MM.1S (cell line): Measurements from ENCODE around the gene ZNF304.
A peak's percentile ranks its signal among the peaks of the same experiment; 100 is the strongest.

Experiments
- DNase-seq: peaks from one replicate; pipeline ENCODE4 v3.0.0-alpha.2; 2015
- H2AFZ ChIP-seq: fragments of 300-600 bp; sonication (generic); 2 replicates; pipeline ENCODE4 v1.6.0; 2016; ENCODE audit warnings: antibody characterized with exemption, low read length
- H3F3A ChIP-seq: fragments of 300-600 bp; sonication (generic); 2 replicates; pipeline ENCODE4 v1.6.1; 2016; ENCODE audit warnings: mild to moderate bottlenecking, antibody characterized with exemption, low read length, moderate library complexity, mixed read lengths; ENCODE audit not compliant: insufficient read depth
- H3K27ac ChIP-seq: fragments of 300-600 bp; sonication (generic); 2 replicates; pipeline ENCODE4 v1.5.1; 2016; ENCODE audit warnings: mild to moderate bottlenecking, low read length
- H3K27me3 ChIP-seq: fragments of 300-600 bp; sonication (generic); replicated peaks from 2 replicates; pipeline ENCODE4 v1.6.0; 2016; ENCODE audit warnings: low read length; ENCODE audit not compliant: insufficient read depth
- H3K36me3 ChIP-seq: fragments of 300-600 bp; sonication (generic); replicated peaks from 2 replicates; pipeline ENCODE4 v1.6.1; 2016; ENCODE audit warnings: mild to moderate bottlenecking, low read length, mixed read lengths; ENCODE audit not compliant: insufficient read depth
- H3K4me1 ChIP-seq: fragments of 300-600 bp; sonication (generic); 2 replicates; pipeline ENCODE4 v1.6.1; 2016; ENCODE audit warnings: low read length, mixed read lengths
- H3K4me2 ChIP-seq: fragments of 300-600 bp; sonication (generic); 2 replicates; pipeline ENCODE4 v1.6.0; 2016; ENCODE audit warnings: low read depth, low read length
- H3K4me3 ChIP-seq: fragments of 300-600 bp; sonication (generic); 2 replicates; pipeline ENCODE4 v1.5.1; 2016; ENCODE audit warnings: low read length, mixed read lengths
- H3K79me2 ChIP-seq: fragments of 300-600 bp; sonication (generic); 2 replicates; pipeline ENCODE4 v1.6.1; 2016; ENCODE audit warnings: mixed run types, low read length, mixed read lengths
- H3K9ac ChIP-seq: fragments of 300-600 bp; sonication (generic); 2 replicates; pipeline ENCODE4 v1.6.1; 2016; ENCODE audit warnings: low read length, mixed read lengths
- H3K9me2 ChIP-seq: fragments of 300-600 bp; sonication (generic); replicated peaks from 2 replicates; pipeline ENCODE4 v1.6.1; 2016; ENCODE audit warnings: mild to moderate bottlenecking, low read length, mixed read lengths; ENCODE audit not compliant: insufficient read depth
- H3K9me3 ChIP-seq: fragments of 300-600 bp; sonication (generic); replicated peaks from 2 replicates; pipeline ENCODE4 v1.6.1; 2016; ENCODE audit warnings: mild to moderate bottlenecking, low read length, mixed read lengths; ENCODE audit not compliant: insufficient read depth
- H4K20me1 ChIP-seq: fragments of 300-600 bp; sonication (generic); 2 replicates; pipeline ENCODE4 v1.6.1; 2016; ENCODE audit warnings: mild to moderate bottlenecking, low read length, moderate library complexity, mixed read lengths; ENCODE audit not compliant: insufficient read depth
- EZH2phosphoT487 ChIP-seq: fragments of 300-600 bp; sonication (generic); IDR thresholded peaks from 2 replicates; pipeline ENCODE4 v1.6.1; 2018; ENCODE audit warnings: antibody characterized with exemption, low read length
- TF ChIP-seq, protein P1 (sequence below): fragments of 300-600 bp; sonication (generic); IDR thresholded peaks from 2 replicates; pipeline ENCODE4 v1.5.1; 2016; ENCODE audit warnings: antibody characterized with exemption, low read length, mixed read lengths

Gene ZNF304

DNA sequence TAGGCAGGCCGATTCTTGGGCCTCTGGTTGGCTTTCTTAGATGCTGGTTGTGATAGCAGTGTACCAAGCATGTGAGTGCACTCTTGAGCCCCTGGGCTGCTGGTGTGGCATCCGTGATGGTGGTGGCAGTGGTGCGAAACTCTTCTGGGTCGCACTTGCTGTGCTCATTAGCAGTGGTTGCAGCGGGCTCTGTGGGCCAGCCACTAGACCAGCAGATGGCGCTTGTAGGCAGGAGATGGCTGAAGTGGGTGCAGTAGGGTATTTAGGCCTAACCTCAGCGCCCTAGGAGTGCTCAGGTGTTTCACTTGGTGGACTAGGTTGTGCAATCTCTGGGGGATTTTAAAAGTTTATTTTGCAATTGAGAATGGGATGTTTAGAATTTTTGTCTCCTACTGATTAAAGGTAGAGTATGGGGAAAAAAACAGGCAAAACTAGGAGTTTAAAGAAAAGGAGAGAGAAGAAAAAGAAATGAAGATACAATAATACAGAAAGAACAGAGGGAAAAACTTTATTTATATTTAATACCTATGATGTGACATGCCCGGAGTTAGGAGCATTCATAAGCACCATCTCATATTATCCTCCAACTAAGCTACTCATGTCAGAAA is 55.5 kb downstream of the ZNF304 start:
- H3K9ac ChIP-seq, result no peak overlapping the region
- H3K27me3 ChIP-seq, result no peaks in the 10 kb centered on the region
- no peak for TF ChIP-seq EZH2phosphoT487
- TF ChIP-seq, protein P1, sequence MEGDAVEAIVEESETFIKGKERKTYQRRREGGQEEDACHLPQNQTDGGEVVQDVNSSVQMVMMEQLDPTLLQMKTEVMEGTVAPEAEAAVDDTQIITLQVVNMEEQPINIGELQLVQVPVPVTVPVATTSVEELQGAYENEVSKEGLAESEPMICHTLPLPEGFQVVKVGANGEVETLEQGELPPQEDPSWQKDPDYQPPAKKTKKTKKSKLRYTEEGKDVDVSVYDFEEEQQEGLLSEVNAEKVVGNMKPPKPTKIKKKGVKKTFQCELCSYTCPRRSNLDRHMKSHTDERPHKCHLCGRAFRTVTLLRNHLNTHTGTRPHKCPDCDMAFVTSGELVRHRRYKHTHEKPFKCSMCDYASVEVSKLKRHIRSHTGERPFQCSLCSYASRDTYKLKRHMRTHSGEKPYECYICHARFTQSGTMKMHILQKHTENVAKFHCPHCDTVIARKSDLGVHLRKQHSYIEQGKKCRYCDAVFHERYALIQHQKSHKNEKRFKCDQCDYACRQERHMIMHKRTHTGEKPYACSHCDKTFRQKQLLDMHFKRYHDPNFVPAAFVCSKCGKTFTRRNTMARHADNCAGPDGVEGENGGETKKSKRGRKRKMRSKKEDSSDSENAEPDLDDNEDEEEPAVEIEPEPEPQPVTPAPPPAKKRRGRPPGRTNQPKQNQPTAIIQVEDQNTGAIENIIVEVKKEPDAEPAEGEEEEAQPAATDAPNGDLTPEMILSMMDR, result peak; percentile 80
- no peak overlapping the region for H2AFZ ChIP-seq
- H3F3A ChIP-seq, result no peaks in the 10 kb centered on the region
- H3K79me2 ChIP-seq, result peaks cover 5% of the 10 kb centered on the region
- no peaks in the 10 kb centered on the region for H3K9me2 ChIP-seq
- DNase-seq, result peak; percentile 65
- H3K27ac ChIP-seq, result no peak overlapping the region
- H4K20me1 ChIP-seq, result no peaks in the 10 kb centered on the region
- H3K9me3 ChIP-seq, result no peaks in the 10 kb centered on the region
- H3K36me3 ChIP-seq, result no peaks in the 10 kb centered on the region
- H3K4me3 ChIP-seq, result no peak overlapping the region
- peaks cover 4% of the 10 kb centered on the region; the same call in 1 of the 2 replicates for H3K4me1 ChIP-seq
- H3K4me2 ChIP-seq, result no peak overlapping the region
